T-helper 1 cell treated with Interleukin-12 subunit alpha and Interleukin-12 subunit beta and Interleukin-4 antibody, amounts not matched to agents 30 ng/mL and 1 ng/mL, for 36 hours (primary cell): ENCODE measurements around the gene BTBD9. TPM values are rescaled to one million over a fixed set of nuclear protein-coding genes. Genes with fewer than 3 reads are reported as not detected.

Experiments
- intact Hi-C: fragments of 100-400 bp; cut with micrococcal nuclease; formaldehyde crosslinking; loops from one replicate; pipeline ENCODE4 v1.15.1; 2024
- total RNA-seq: library from RNA; stranded (reverse); gene quantifications from 2 replicates; pipeline ENCODE4 v1.2.3, GENCODE V29; 2022

BTBD9 gene
- total RNA-seq, 1 donor from 2014 or later = 21.7 TPM

DNA sequence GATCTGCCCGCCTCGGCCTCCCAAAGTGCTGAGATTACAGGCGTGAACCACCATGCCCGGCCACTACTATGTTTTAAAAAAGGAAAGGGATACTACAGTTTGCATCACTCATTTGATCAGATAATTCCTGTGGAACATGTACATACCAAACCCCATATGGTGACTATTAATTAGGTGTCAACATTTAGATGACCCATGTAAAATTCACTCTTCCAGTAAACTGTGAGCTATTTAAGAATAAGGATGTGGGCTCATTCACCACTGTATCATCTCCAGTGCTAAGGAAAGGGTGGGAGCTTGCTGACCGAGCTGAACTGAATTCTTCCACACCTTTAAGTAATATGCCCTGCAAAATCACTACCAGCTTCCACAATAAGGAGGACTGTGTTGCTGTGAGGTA lies 127.5 kb downstream of the BTBD9 start:
- intact Hi-C loops = no loop called here

DNA sequence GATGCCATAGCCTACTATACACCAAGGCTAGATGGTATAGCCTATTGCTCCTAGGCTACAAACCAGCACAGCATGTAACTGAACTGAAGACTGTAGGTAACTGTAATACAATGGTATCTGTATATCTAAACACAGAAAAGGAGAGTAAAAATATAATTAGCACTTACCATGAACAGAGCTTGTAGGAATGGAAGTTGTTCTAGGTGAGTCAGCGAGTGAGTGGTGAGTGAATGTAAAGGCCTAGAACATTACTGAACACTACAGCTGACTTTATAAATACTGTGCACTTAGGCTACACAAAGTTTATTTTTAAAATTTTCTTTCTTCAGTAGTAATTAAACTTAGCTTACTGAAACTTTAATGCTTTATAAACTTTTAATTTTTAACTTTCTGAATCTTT lies 129.5 kb downstream of the BTBD9 start:
- intact Hi-C loops = no loop called here

DNA sequence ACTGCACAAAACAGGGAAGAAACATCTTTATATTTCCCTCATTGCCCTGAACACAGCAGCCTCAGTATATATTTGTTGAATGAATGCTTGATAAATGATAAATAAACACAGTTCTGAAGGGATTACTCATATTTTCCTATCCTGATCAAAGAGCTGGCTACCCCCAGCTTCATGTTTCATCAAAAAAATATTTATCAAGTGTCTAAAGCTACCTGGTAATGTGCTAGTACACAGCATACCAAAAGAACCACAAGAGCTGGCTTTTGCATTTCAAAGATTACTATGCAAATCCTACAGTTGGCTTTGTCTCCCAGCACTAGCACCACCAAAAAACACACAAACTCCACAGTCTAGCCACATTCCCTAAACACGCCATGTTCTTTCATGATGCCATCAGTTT lies 130.0 kb downstream of the BTBD9 start:
- intact Hi-C loops = no loop called here

- intact Hi-C loops = no loop called here
Observed at GRCh38 chr6:38508894-38509293, 130.8 kb downstream of the BTBD9 start.

GRCh38 chr6:38508286-38508685 lies 131.4 kb downstream of the BTBD9 start:
- intact Hi-C loops = no loop called here

- intact Hi-C loops = no loop called here
Observed at GRCh38 chr6:38507173-38507572, 132.6 kb downstream of the BTBD9 start.

- intact Hi-C loops = no loop called here
Observed at GRCh38 chr6:38505826-38506225, 133.9 kb downstream of the BTBD9 start.

DNA sequence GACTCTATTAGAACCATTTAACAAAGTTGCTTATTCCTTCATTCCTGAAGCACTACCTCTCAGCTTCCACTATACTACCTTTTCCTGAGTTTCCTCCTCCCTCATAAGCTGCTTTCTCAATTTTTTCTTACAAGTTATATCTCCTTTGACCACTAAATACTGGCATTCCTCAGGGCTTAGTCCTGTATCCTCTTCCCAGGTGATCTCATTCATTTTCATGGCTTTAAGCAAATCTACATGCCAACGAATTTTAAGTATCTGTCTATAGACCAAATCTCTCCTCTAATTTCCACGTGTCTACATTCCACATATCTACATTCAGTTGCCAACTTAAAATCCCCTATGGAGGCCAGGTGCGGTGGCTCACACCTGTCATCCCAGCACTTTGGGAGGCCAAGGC lies 134.7 kb downstream of the BTBD9 start:
- intact Hi-C loops = no loop called here

- intact Hi-C loops = no loop called here
Observed at GRCh38 chr6:38503960-38504682, 135.6 kb downstream of the BTBD9 start.

- intact Hi-C loops = no loop called here
Observed at GRCh38 chr6:38503032-38503773, 136.5 kb downstream of the BTBD9 start.

GRCh38 chr6:38502423-38502822 lies 137.3 kb downstream of the BTBD9 start:
- intact Hi-C loops = no loop called here

DNA sequence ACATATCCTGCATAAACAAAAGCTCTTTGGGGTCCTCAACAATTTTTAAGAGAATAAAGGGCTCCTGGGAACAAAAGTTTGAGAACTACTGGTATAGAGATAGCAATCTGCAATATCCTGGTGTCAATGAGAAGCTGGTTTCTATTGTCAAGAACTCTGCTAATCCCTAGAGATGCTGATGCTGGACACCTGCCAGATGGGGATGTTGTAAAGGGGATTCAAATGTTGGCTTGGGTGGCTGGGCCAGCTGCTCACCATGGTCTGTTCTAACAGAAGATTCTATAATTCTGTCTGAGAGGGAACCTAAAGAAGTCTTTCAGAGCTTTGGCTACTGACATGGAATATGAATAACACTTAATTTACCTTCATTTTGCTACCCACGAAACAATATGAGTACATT lies 137.8 kb downstream of the BTBD9 start:
- intact Hi-C loops = no loop called here

- intact Hi-C loops = loop anchor here (10.0 kb wide), 3 partner anchors 305 to 1115 kb away; no protein-coding TSS in a partner anchor
Observed at GRCh38 chr6:38499529-38500096, 140.1 kb downstream of the BTBD9 start.

GRCh38 chr6:38498805-38499445 lies 140.8 kb downstream of the BTBD9 start:
- intact Hi-C loops = loop anchor here (10.0 kb wide), 3 partner anchors 304 to 1114 kb away; no protein-coding TSS in a partner anchor

DNA sequence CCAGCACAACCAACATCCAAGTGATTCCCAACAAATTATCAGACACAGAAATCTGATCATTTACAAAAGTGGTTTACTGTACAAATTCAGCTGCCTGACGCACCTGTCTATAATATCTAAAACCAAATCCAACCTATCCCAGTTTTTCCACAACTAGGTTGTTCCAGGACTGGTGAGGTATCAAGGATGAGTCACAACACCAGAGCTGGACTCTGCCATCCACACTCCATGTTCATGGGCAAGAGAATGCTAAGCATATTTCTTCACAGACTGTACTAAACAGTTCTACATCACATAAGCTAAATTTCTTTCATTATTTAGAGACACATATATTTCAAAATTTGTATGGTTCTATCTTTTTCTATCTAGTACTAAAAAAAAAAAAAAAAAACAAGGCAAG lies 141.6 kb downstream of the BTBD9 start:
- intact Hi-C loops = loop anchor here (10.0 kb wide), 3 partner anchors 303 to 1113 kb away; no protein-coding TSS in a partner anchor

DNA sequence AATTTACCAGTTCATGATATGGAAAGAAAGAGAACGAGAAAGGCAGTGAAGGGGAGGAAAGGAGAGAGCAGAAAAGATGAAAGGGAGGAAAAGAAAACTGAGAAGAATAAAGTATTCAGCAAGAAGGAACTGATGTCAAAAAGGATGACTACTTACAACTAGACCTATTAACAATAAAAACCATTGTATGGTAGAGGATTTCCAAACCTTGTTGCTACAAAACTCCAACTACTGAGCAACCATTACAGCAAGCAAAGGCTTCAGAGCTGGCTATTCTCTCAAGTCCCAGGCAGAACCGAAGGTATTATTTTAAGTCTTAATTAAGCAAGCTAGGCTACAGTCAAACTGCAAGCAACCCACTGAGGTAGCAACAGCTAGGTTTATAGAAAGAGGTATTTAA lies 142.2 kb downstream of the BTBD9 start:
- intact Hi-C loops = loop anchor here (10.0 kb wide), 3 partner anchors 303 to 1113 kb away; no protein-coding TSS in a partner anchor

DNA sequence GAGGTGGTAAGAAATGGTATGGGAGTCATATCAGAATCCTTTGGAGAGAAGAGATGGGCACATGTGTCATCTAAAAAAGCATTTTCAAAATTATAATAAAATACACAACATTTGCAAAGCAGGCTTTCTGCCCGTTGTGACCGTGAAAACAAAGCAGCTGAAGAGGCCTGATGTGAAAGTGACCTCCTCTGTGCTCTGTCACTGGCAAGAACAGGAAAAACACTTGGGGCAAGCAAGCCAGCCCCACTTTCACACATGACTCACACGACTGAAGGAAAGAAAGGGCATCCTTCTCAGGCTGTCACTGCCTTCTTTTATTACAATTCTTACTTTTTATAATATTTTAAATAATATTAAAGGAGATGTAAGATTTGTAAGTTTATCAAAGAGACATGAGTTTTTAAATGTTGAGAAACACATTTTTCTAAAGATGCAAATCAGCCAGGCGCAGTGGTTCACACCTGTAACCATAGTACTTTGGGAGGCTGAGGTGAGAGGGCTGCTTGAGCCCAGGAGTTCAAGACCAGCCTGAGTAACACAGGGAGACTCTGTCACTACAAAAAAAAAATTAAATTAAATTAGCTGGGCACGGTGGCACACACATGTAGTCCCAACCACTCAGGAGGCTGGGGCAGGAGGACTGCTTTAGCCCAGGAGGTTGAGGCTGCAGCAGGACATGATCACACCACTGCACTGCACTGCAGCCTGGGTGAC lies 143.7 kb downstream of the BTBD9 start:
- intact Hi-C loops = loop anchor here (2.0 to 10.0 kb wide), 5 partner anchors 75 to 1111 kb away; no protein-coding TSS in a partner anchor

- intact Hi-C loops = loop anchor here (2.0 to 10.0 kb wide), 5 partner anchors 75 to 1111 kb away; no protein-coding TSS in a partner anchor
Observed at GRCh38 chr6:38495518-38495917, 144.2 kb downstream of the BTBD9 start.

- intact Hi-C loops = loop anchor here (1.0 to 10.0 kb wide), 11 partner anchors 77 to 1167 kb away; no protein-coding TSS in a partner anchor
Observed at GRCh38 chr6:38493931-38494547, 145.7 kb downstream of the BTBD9 start.

GRCh38 chr6:38492031-38492430 lies 147.7 kb downstream of the BTBD9 start:
- intact Hi-C loops = loop anchor here (5.0 to 10.0 kb wide), 5 partner anchors 245 to 1165 kb away; no protein-coding TSS in a partner anchor
